Heart right ventricle (tissue), 16 donors: ENCODE data around the gene VPS9D1. TPM values are rescaled to one million over a fixed set of nuclear protein-coding genes. Genes with fewer than 3 reads are reported as not detected.
A peak's percentile ranks its signal among the peaks of the same experiment; 100 is the strongest.

Source experiments
- ATAC-seq, 8 donors: fragments of 200-7000 bp; cut with Tn5 transposase; one replicate each; pipeline ENCODE4 v1.9.1; 2020; ENCODE audit warnings: mild to moderate bottlenecking in 8 of 8, moderate library complexity in 8 of 8, moderate number of reproducible peaks in 1 of 8
- DNase-seq, 2 donors: peaks; one replicate each; pipeline ENCODE4 v3.0.0-alpha.2; 2020
- H3K27ac ChIP-seq, 10 donors: fragments of 200-600 bp; sonication (generic) in 2 of 10; one replicate each; pipeline versions ENCODE4 v1.5.0 to v1.8.0; 2020 to 2022; ENCODE audit warnings: mild to moderate bottlenecking in 3 of 10
- H3K27me3 ChIP-seq, 7 donors: fragments of 200-600 bp; one replicate each; pipeline ENCODE4 v1.8.0; 2021 to 2022; ENCODE audit warnings: mild to moderate bottlenecking in 2 of 7
- H3K36me3 ChIP-seq, 9 donors: fragments of 200-600 bp; sonication (generic) in 1 of 9; one replicate each; pipeline versions ENCODE4 v1.5.0 to v1.8.0; 2020 to 2022; ENCODE audit warnings: mild to moderate bottlenecking in 2 of 9
- H3K4me1 ChIP-seq, 9 donors: fragments of 200-600 bp; sonication (generic) in 1 of 9; one replicate each; pipeline versions ENCODE4 v1.5.0 to v1.8.0; 2020 to 2022; ENCODE audit warnings: mild to moderate bottlenecking in 4 of 9
- H3K4me3 ChIP-seq, 10 donors: fragments of 200-600 bp; sonication (generic) in 2 of 10; one replicate each; pipeline versions ENCODE4 v1.5.0 to v1.8.0; 2020 to 2022; ENCODE audit warnings: mild to moderate bottlenecking in 7 of 10, moderate library complexity in 2 of 10
- H3K9me3 ChIP-seq, 11 donors: fragments of 200-600 bp in 10 of 11; sonication (generic) in 2 of 11; one replicate each; pipeline versions ENCODE4 v1.5.0 to v1.8.0; 2013 to 2022; ENCODE audit warnings: mild to moderate bottlenecking in 2 of 11, control low read depth in 1 of 11, moderate library complexity in 1 of 11
- CTCF ChIP-seq, 9 donors: fragments of 200-600 bp; sonication (generic) in 2 of 9; IDR thresholded peaks; one replicate each; pipeline versions ENCODE4 v1.5.0 to v1.8.0; 2021 to 2022; ENCODE audit warnings: antibody characterized with exemption in 9 of 9, mild to moderate bottlenecking in 5 of 9, moderate library complexity in 1 of 9
- WGBS, 2 donors: extraction: QIAGEN DNeasy Blood & Tissue Kit; methylation state at CpG; one replicate each; pipeline ENCODE4 v1.1.7; 2013; ENCODE audit warnings: inconsistent platforms in 1 of 2; 5-methylcytosine and 5-hydroxymethylcytosine counted together
- intact Hi-C, 10 donors: fragments of 100-400 bp; cut with DNase I; formaldehyde crosslinking; loops; one replicate each; pipeline versions ENCODE4 v1.11.1 to v1.14.2; 2022
- polyA plus RNA-seq, 2 donors: library from polyadenylated mRNA; stranded (reverse); fragments of 200-250 nt; gene quantifications; one replicate each; pipeline ENCODE4 v1.2.3, GENCODE V29; 2013
- total RNA-seq, 10 donors: library from RNA; stranded (reverse); fragmentation: NEBNext Ultra II Directional in 3 of 10; extraction: Animal tissue kit (Norgen Biotek cat#: 25700) in 3 of 10; gene quantifications; one replicate each; pipeline versions ENCODE4 v1.2.1 to v1.2.4, GENCODE V29; 2021 to 2023
- donor health status: Arrhythmogenic right ventricular cardiomyopathy.
- donor health status: ischemic (EF 13 %, LVEDD 7.1; RV severe dilation, severe dysfunction).
- donor health status: healthy with polysubstance abuse.
- donor health status: DM: no; HTN: yes; CAD: no.
- donor health status: DM: no; HTN: no; CAD: no.
- donor health status: ischemic (EF 25% LVEDD 6.9; RV normal size, moderate dysfunction).
- donor health status: ischemic (EF 25% LVEDD 5.7; RV mildly dilated, moderate dysfunction).
- donor health status: healthy.
- donor health status: DM: yes; HTN: yes; CAD: no.
- donor health status: Ischemic cardiomyopathy.
- donor health status: ischemic (EF 35%, LVEDD 5.7; RV mildly dilated, moderate dysfunction).
- donor health status: nonischemic (EF 11% LVEDD 7.7; RV severe dilation, severe dysfunction).
- donor health status: DM: yes; HTN: yes; CAD: no.
- donor health status: PGD.
- donor health status: ischemic (EF 29% LVEDD 5.4; RV normal size, mild dysfunction).
- donor health status: nonischemic (EF 23%, LVEDD 6.1; RV moderate dilation, normal function).

Gene VPS9D1
- total and polyA plus RNA-seq, 12 donors, result 7.0 to 41.0 (median 11.8) TPM

GRCh38 chr16:89709716-89710432 lies 10.8 kb downstream of the VPS9D1 start:
- H3K27ac ChIP-seq, result no peak overlapping the region
- no peak for ATAC-seq
- 87 to 89% methylated on average over 19 of the region's 19 CpGs for WGBS, 2 donors
- no peak for DNase-seq
- H3K9me3 ChIP-seq, result no peaks in the 10 kb centered on the region
- intact Hi-C loops, result loop anchor here in 7 of 10 donors (5.0 to 10.0 kb wide), 4 partner anchors 75 to 152 kb away; no protein-coding TSS in a partner anchor
- H3K4me3 ChIP-seq, result no peak overlapping the region
- peaks cover 0 to 12% (median 7%) of the 10 kb centered on the region in 7 donors for H3K27me3 ChIP-seq
- H3K4me1 ChIP-seq, result peaks cover 0 to 20% (median 11%) of the 10 kb centered on the region in 9 donors
- peaks cover 0 to 20% (median 0%) of the 10 kb centered on the region in 9 donors for H3K36me3 ChIP-seq
- no peak for TF ChIP-seq CTCF (IDR thresholded peaks at IDR 0.05)

GRCh38 chr16:89709166-89709565 lies 11.5 kb downstream of the VPS9D1 start:
- Histone ChIP-seq H3K9me3 (no peaks in the 10 kb centered on the region), H3K4me1 (peaks cover 0 to 20% (median 11%) of the 10 kb centered on the region in 9 donors), H3K36me3 (peaks cover 0 to 20% (median 0%) of the 10 kb centered on the region in 9 donors), H3K27ac (no peak overlapping the region), H3K27me3 (peaks cover 0 to 12% (median 7%) of the 10 kb centered on the region in 7 donors), H3K4me3 (no peak overlapping the region)
- DNase-seq (no peak), ATAC-seq (no peak)
- TF ChIP-seq CTCF (IDR thresholded peaks at IDR 0.05), result no peak
- intact Hi-C loops, result loop anchor here in 7 of 10 donors (5.0 to 10.0 kb wide), 4 partner anchors 76 to 153 kb away; no protein-coding TSS in a partner anchor
- 87% methylated on average over 10 of the region's 10 CpGs for WGBS, 2 donors

GRCh38 chr16:89708481-89708931 lies 12.2 kb downstream of the VPS9D1 start:
- Histone ChIP-seq H3K27ac (no peak overlapping the region), H3K4me3 (no peak overlapping the region), H3K9me3 (no peaks in the 10 kb centered on the region), H3K36me3 (peaks cover 0 to 20% (median 0%) of the 10 kb centered on the region in 9 donors), H3K4me1 (peaks cover 0 to 20% (median 11%) of the 10 kb centered on the region in 9 donors), H3K27me3 (peaks cover 0 to 12% (median 6%) of the 10 kb centered on the region in 7 donors)
- TF ChIP-seq CTCF (IDR thresholded peaks at IDR 0.05), result no peak
- intact Hi-C loops, result loop anchor here in 7 of 10 donors (5.0 to 10.0 kb wide), 4 partner anchors 76 to 154 kb away; no protein-coding TSS in a partner anchor
- peak in 4 of 8 donors; percentile 1 to 56 (median 12) for ATAC-seq
- WGBS, 2 donors, result 81 to 83% methylated on average over 19 of the region's 19 CpGs
- no peak for DNase-seq

GRCh38 chr16:89707695-89708094 lies 13.0 kb downstream of the VPS9D1 start:
- H3K9me3 ChIP-seq, result no peaks in the 10 kb centered on the region
- no peak for ATAC-seq
- intact Hi-C loops, result loop anchor here in 7 of 10 donors (2.0 to 10.0 kb wide), 5 partner anchors 77 to 155 kb away; no protein-coding TSS in a partner anchor
- H3K4me3 ChIP-seq, result no peak overlapping the region
- H3K27ac ChIP-seq, result no peak overlapping the region
- peaks cover 0 to 20% (median 0%) of the 10 kb centered on the region in 9 donors for H3K36me3 ChIP-seq
- TF ChIP-seq CTCF (IDR thresholded peaks at IDR 0.05), result no peak
- H3K4me1 ChIP-seq, result peaks cover 0 to 20% (median 11%) of the 10 kb centered on the region in 9 donors
- WGBS, 2 donors, result 89 to 93% methylated on average over 9 of the region's 9 CpGs
- peaks cover 0 to 10% (median 4%) of the 10 kb centered on the region in 7 donors for H3K27me3 ChIP-seq
- DNase-seq, result no peak
